LNCAP (cell line): ENCODE measurements around the gene CPB2.

Experiments
- TF ChIP-seq, protein P1 (sequence below): fragments of 450-650 bp; IDR thresholded peaks from 2 replicates; pipeline ENCODE4 v1.5.1; 2017; ENCODE audit warnings: mild to moderate bottlenecking

Gene CPB2

DNA sequence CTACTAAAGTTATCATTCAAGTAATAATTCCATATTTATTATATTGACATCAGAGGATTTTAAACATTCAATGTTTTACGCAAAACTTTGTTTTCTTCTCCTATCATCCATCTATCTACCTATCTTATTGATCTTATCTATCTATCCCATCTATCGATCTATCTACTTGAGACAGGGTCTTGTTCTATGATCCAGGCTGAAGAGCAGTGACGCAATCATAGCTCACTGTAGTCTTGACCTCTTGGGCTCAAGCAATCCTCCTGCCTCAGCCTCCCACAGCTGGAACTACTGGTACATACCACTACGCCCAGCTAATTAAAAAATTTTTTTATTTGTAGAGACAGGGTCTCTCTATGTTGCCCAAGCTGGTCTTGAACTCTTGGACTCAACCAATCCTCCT, 79.7 kb downstream of the CPB2 start:
- TF ChIP-seq, protein P1, sequence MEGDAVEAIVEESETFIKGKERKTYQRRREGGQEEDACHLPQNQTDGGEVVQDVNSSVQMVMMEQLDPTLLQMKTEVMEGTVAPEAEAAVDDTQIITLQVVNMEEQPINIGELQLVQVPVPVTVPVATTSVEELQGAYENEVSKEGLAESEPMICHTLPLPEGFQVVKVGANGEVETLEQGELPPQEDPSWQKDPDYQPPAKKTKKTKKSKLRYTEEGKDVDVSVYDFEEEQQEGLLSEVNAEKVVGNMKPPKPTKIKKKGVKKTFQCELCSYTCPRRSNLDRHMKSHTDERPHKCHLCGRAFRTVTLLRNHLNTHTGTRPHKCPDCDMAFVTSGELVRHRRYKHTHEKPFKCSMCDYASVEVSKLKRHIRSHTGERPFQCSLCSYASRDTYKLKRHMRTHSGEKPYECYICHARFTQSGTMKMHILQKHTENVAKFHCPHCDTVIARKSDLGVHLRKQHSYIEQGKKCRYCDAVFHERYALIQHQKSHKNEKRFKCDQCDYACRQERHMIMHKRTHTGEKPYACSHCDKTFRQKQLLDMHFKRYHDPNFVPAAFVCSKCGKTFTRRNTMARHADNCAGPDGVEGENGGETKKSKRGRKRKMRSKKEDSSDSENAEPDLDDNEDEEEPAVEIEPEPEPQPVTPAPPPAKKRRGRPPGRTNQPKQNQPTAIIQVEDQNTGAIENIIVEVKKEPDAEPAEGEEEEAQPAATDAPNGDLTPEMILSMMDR: no peak

DNA sequence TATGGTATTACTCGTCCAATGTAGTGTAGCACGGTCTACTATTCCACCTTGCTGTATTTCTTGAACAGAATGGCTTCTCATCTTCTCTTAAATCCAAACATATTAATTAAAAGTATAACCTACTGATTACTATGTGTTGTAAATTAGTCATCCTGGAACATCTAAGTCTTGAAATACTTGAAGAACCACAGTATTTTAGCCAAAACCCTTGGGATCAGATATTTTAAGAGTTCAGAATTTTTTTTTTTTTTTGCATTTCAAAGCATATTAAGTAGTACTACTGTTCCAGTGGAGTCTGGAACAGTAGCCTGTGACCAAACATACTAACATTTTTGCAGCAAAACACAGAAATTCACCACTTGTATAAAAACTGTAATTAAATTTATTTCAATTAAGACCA, 82.4 kb downstream of the CPB2 start:
- TF ChIP-seq, protein P1: no peak

DNA sequence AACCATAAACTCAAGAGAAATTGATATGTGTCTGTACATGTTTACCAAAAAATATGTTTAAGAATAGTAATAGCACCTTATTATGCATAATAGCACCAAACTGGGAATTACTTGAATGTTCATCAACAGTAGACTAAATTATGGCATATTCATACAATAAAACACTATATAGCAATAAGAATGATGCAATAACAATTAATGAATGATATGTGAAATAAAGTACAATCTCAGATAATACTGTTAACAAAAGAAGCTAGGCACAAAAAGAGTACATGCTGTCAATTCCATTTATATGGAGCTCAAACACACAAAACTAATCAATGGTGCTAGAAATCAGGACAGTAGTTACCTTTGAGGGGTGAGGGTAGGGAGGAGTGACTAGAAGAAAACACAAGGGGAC, 88.6 kb downstream of the CPB2 start:
- TF ChIP-seq, protein P1: no peak

DNA sequence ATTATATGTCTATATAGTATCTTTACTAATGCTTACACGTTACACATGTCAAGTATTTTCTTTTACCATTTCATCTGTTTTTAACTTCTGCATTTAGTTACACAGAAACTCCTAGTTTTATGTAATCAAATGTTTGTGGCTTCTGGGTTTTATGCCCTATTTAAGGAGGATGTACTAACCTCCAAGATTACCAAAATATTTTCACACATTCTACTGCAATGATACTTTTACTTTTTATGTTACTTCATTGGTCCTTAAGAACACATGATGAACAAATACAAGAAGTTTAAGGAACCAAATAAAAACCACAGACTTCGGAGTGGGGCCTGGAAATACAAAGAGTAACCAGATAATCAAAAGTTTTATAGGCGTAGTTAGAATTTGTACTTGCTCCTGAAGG, 89.5 kb downstream of the CPB2 start:
- TF ChIP-seq, protein P1: no peak

DNA sequence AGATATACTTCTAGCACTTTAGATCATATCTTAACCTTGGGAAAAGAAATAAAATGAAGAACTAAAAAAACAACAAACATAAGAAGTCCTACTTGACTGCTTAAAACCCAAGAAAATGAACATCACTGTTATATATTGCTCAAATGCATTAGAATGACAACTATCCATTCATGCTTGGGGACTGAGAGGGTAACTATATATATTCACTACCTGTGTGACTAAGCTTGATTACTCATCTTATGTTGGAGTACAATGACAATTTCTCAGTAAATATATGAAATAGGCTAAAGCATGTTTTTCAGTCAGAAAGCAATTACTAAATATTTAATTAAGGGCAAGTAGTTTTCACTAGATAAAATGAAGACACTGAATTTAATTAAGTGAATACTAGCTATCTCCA, 92.4 kb downstream of the CPB2 start:
- TF ChIP-seq, protein P1: no peak

DNA sequence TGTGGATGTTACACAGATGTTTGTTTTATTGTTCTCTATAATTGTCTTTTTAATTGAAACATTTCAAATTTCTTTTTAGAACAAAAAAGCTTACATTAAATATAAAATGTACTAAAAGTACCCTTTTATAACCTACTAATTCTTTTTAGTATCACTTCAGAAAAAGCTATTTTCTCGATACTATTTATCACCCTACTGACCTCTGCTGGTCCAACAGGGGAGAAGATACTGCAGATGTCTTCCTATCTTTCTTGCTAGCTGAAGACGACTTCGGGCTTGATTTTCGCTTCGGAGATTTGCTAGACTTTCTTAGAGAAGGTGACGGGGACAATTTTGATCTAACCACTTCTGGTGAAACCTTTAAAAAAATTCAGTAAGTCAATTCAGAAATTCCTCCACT, 94.7 kb downstream of the CPB2 start:
- TF ChIP-seq, protein P1: peak; percentile 27; the same call in 1 of the 2 replicates

DNA sequence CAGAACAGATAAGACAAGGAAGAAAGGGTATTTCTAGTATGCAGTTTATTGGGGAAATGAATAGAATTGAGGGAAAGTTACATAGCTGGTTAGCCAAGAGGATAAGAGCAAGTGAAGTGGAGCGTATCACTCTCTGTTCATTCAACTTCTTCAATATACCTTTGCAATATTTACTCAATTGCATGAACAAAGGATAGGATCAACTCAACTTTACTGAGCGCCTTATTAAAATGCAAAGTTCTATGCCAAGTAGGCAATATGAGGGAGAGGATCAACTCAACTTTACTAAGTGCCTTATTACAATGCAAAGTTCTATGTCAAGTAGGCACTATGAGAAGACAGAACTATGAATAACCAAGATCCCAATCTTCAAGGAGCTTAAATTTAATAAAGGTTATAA, 96.2 kb downstream of the CPB2 start:
- TF ChIP-seq, protein P1: no peak

DNA sequence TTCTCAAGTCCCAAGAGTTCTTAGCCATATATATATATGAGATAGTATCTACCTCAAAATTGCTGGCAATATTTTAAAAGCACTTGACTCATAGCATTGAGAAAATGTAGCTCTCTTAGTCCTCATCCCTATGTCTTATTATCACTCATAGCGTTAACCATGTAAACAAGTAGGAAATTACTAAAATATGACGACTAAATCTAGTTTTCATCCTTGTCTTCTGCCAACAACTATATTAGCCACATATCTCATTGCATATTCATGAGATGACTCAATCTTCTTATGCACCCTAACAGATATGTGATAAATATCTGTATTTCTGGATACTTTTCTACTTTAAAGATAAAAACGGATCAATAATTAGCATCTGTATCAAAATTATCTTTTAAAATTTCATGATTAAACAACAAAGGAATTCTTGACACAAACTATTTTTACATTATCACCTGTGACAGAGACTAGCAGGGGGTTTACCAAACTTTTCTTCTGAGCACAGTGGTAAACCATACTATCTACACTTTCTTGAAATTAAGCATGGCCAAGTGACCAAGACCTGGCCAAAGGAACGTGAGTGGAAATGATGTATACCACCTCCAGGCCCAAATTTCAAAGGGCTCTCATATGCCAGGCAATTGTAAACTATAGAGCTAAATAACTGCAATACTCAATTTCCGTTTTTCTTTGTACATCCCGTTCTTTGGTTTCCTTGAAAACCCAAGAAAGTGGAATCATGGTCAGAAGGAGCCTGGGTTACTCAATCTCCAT, 98.0 kb downstream of the CPB2 start:
- TF ChIP-seq, protein P1: no peak
